SK-N-MC (cell line): Measurements from ENCODE around the gene DOCK8.

Source experiments
- EZH2 ChIP-seq: fragments of 200-600 bp; sonication (generic); IDR thresholded peaks from one replicate; pipeline ENCODE4 v1.6.1; 2017; ENCODE audit warnings: antibody characterized with exemption
- POLR2AphosphoS5 ChIP-seq: IDR thresholded peaks from 2 replicates; pipeline ENCODE4 v1.6.1; 2012; ENCODE audit warnings: mild to moderate bottlenecking, low read depth, low read length, borderline replicate concordance

GRCh38 chr9:286071-286740 lies 71.5 kb downstream of the DOCK8 start:
- no peak for TF ChIP-seq EZH2
- no peak for TF ChIP-seq POLR2AphosphoS5
